Measurements from ENCODE around the gene ARF3. TPM values are rescaled to one million over a fixed set of nuclear protein-coding genes. Genes with fewer than 3 reads are reported as not detected.
A peak's percentile ranks its signal among the peaks of the same experiment; 100 is the strongest.

ARF3 gene
- 67.7 TPM for total RNA-seq

DNA sequence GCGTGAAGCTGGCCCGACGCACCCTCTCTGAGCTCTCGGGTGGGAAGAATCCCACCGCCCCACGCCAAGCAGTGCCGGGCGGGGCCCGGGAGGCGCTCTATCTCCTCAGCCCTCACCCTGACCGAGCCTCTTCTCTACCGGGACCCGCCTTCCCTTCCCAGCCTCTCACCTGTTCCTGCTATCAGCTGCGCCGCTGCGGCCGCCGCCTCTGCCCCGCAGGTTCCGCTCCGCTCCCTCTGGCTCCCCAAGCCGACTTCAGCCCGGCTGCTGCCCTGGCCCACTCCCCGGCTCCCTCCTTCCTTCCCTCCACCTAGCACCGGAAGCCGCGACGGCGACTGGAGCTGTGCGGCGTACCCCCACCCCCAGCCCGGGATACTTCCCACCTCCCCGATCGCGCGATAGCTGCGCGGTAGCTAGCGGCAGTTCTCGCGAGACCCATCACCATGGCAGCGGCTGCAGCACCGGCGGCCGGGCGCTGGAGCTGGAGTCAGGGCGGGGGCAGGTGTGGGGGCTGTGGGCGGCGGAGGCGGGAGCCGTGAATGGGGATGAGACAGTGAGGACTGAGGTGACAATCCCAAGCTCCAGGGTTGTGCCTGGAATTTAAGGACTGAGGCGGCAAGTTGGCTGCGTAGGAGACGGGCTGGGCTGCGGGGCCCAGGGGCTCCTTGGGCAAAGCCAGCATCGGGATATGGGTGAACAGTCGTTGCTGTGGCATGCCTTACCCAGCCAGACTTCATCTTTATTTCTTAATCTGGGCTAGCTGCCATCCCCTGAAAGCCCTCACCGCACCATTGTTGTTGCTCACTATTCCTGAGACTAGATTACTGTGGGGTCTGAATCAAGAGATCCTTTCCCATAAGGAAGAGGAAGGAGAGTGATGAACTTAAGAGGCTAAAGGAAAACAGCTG lies at the start of gene ARF3:
Gene ARF3 (minus strand): TSS at position 347 of the 908 bp plus-strand sequence. CDS start 16,392 bp downstream, outside the sequence.
- peak; percentile 86 to 96 for DNase-seq (ENCODE audit: low spot score in 2 of 2)
- FAIRE-seq = no peak

DNA sequence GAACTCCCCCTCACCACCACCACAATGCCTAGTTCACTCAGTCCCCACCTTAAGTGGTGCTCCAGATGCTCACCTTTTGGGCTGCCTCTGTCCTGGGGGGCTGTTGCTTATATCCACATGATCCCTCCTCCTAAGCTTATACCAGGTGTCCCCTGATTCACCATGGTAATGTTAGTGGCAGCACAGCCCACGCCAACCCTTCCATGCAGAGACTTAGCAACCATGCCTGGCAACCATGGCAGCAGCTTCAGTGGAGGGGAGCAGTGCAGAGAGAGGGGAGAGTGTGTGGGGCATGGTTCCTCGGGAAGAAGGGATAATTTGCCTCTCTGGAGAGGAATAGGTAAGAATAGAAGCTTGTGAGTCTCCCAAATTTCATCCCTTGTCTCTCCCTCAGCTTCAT lies 43.1 kb upstream of the ARF3 start:
- DNase-seq (ENCODE audit: low spot score in 2 of 2) = no peak
- FAIRE-seq = no peak

DNA sequence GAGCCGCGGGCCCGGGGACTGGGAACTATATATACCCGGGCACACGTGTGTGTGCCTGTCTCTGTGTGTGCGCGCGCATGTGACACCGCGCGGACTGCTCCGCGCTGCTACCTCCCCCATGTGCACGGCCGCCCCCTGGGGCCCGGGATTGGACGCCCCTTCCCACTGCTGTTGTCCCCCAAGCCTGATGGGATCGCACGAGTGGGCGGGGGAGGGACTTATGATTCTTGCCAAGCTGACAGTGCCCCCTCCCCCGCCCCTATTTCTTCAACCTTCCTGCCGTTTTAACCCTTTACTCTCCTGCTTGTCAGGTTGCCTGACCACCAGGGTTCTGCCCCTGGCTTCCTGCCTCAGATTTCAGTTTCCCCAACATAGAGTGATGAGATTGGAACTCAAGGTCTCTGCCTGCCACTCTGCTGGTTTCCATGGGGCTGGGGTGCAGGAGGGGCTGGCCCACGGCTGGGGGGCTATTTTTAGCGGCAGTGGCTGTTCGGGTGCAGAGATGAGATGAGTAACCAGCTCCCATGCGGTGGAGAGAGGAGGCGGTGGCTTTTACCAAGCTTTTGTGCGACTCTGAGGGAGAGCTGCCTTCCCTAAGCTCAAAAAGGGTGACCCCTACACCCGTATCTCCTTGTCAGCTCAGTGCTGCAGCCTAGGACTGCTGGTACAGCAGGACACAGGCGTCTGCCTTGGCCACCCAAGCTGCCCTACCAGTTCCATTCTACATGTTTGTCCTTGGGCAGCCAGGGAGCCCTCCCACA lies 42.3 kb upstream of the ARF3 start, which contains the start of gene DDN:
Gene DDN (minus strand): TSS at position 5 of the 761 bp plus-strand sequence. CDS start 88 bp downstream, outside the sequence.
- no peak for FAIRE-seq

DNA sequence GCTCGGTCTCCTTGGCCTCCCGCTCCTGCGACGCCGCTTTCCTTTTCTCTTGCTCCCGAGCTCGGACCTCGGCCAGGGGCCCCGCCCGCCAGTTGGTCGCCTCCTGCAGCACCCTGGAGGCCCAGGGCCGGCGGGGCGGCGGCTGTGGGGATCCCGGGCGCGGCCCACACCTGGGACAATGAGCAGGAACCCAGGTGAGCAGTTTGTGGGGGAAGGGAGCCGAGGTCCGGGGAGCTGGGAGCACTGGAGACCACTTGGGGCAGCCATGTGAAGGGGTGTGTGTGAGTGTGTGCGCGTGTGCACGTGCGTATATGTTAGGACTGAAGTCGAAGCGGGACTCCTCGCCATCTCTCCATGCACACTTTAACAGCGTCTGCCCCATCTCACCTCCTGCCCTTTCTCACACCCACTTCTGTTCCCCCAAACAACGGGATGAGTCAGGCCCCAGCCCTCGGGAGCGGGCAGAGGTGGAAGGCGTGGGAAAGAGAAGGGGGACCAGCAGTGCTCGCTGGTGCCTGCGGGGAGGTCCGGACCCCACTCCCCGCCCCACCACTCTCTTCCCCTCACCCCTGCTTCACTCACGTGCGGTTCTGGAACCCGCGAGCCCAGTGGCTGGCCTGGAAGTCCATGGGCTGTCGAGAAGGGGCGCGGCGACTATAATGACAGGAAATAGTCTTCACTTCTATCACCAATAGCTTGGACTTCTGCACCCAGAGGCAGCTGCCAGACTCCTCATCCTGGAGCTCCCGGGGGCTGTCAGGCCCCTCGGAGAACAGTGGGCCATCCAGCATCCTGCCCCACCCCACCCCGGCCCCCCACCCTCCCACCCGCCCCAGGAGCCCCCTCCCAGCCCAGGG lies 41.4 kb upstream of the ARF3 start:
- DNase-seq (ENCODE audit: low spot score in 2 of 2) (no peak), FAIRE-seq (no peak)

More for the DNA sequence above, 42.3 kb upstream of the ARF3 start, which contains the start of gene DDN:
- DNase-seq (ENCODE audit: low spot score in 2 of 2) = no peak

DNA sequence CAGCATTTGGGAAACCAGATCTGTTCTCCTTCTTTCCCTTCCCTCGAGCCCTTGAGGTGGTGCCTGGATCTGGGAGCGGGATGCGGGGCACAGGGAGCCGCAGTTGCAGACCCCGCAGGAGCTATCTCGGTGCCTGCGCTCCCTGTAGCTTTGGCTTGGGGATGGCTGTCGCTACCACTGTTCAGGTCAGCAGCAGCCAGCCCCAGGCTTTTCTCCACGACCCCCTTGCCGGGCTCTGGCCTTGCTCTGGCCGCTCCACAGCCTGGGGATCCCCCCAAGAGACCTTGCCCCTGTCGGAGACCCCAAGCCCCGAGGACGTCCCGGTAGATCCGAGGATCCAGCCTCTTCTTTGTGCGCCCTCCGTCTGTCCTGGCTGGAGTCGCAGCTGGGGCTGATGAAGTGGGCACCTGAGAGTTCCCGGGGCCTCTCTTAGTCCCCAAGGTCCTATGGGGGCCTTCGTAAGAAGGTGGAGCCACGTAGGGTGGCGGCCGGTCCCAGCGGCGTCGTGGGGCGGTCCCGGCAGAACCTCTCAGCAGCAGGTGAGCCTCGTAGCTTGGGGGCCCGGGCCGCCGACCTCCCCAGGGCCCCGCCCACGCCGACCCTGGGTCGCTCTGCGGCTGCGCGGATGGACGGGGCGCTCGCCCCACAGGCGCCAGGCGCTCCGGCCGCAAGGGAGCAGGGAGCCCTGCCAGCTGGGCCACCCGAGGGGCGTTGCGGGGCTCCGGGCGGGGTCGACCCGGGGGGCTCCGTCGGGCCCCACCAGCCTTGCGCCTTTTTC lies 40.6 kb upstream of the ARF3 start:
- no peak for FAIRE-seq
- DNase-seq (ENCODE audit: low spot score in 2 of 2) = no peak

DNA sequence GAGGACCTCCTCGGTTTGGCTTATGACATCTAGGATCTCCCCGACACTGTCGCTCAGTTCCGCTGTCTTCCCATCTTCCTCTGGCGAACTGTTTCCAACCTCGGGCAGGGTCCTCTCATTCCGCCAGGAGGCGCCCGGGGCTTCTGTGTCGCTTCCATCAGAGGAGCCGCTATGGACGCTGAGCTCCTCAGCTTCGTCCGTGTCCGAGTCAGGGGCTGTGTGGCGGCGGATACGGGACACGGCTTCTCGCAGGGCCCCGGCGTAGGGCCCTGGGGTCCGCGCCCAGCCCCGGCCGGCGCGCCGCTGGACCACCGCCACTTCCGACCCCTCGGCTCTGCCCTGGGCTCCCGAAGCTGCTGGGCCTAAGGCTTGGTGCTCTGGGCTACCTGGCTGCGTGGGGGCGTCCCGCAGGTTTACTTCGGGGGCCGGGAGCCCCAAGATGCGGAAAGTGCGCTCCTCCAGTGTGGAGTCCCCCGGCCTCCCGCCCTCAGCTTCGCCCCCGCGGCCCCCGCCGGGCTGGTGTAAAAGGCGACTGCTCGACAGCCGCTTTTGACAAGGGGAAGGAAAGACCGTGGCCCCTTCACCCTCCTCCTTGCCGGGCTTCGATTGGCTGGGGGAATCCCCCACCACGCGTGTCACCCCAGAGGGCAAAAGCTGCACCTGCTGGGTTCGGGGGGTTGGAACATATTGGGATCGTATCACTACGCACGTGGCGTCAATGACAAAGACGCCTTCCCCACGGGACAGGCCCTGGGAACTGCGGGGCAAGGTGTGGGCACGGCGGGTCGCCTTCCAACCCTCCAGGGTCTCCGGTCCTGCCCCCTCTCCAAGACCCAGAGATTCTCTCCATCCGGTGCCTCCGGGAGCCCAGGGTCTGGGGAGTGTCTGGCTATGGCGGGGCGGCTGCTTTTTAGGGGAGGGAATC lies 39.8 kb upstream of the ARF3 start:
- DNase-seq (ENCODE audit: low spot score in 2 of 2) (peak; percentile 82 to 84), FAIRE-seq (no peak)

DNA sequence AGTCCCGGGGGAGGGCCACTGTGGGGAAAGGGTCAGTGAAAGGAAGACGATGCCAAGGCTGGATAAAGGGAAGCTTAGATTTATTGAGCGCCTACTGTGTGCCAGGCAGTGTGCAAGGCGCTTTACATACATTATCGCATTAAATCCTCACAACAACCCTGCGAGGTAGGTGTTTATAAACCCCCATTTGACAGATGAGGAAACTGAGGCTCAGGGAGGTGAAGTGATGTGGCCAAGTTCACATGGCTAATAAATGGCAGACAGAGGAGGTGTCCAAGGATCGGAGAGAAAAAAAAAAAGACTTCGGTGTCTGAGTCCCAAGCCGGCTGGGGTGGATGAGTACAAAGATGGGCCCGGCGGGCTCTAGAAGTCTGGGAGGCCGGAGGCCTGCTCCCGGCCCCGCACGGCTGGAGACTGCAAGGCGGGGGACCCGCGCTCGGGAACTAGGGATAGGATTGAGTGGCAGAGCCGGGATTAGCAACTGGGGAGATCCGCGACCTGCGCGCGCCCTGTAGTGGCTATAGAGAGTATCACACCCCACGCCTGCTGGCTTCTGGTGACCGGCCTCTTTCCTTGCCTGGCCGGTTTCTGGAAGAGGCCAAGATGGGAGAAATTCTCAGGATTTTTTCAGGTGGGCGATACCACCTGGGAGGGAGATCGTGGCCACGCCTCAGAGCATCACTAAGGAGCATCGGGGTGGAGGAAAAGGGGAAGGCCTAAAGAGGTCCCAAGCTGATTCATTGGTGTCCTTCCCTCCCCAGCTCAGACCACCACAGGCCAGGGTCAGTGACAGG lies 38.0 kb upstream of the ARF3 start:
- DNase-seq (ENCODE audit: low spot score in 2 of 2) (peak; percentile 90 to 96), FAIRE-seq (no peak)

DNA sequence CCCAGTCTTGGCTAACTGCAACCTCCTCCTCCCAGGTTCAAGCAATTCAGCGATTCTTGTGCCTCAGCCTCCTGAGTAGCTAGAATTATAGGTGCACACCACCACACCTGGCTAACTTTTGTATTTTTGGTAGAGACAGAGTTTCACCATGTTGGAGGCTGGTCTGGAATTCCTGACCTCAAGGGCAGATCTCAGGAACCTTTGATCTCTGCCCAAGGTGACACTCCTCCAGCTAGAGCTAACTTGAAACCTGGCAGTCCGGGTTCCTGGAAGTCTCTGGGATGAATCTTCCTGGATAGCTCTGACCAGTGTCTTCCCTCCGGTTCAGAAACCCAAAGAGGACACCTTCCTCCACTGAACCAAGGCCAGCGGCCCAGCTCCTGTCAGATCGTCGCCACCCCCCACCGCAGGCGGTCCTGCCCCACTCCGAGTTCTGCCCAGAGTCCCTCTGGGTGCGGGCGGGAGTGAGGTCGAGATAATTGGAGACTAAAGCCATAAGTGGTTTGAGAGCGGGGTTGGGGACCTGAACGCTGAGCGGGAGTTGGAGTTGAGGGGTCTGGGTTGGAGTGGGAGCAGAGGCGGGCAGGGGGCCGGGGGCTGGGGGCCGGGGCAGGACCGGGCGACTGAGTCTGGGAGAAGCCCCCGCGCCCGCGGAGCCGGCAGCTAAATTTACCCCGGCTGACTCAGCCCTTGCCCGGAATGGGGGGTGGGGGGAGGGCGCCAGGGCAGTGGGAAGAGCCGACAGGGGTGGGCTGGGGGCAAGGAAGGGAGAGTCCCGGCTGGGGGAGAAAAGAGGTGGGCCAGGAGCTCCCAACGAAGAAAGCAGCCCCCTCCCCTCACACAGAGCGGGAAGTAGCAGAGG lies 37.2 kb upstream of the ARF3 start:
- no peak for FAIRE-seq
- peak in 1 of 2 donors; percentile 33 for DNase-seq (ENCODE audit: low spot score in 2 of 2)

DNA sequence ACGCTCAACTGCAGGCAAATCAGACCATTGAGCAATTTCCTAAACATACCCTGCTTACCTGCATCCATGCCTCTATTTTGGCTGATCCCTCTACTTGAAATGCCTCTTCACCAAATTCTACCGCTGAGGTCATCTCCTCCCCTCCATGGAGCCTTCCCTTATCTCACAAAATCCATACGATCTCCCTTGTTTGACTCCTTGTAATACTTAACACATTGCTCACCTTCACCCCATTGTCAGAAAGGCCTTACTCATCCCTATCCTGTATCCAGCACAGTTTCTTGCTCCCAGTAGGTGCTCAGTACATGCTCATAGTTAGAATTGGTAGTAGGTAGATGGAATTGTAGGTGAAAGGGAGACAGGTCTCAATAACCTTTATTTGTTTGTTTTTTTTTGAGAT lies 36.5 kb upstream of the ARF3 start:
- FAIRE-seq = no peak

DNA sequence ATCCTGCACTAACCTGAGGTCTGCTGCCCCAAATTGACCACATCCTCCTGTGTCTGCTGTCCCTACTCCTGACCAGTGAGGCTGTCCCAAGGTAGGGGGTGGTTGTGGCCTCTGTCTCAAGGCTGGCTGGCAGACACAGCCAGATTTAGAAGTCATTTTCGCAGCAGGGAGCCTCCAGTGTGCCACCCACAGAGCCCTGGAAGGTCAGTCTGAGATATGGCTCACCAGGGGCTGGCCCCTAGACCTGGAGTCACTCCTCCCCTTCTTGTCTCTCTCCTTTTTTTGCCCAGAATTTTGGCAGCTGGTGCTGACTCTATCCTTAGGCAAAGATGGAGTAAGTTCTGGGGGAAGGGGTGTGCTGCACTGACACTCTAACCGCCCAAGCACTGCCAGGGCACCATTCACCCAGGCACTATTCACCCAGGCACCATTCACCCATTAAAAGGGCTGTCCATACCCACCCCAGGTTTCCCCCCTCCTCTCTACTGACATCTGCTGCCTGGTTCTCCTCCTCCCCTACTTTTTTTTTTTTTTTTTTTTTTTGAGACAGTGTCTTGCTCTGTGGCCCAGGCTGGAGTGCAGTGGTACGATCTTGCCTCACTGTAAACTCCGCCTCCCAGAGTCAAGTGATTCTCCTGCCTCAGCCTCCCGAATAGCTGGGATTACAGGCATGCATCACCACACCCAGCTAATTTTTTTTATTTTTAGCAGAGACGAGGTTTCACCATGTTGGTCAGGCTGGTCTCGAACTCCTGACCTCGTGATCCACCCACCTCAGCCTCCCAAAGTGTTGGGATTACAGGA lies 34.2 kb upstream of the ARF3 start:
- DNase-seq (ENCODE audit: low spot score in 2 of 2) = no peak
- FAIRE-seq = no peak

More for the DNA sequence above, 36.5 kb upstream of the ARF3 start:
- no peak for DNase-seq (ENCODE audit: low spot score in 2 of 2)

DNA sequence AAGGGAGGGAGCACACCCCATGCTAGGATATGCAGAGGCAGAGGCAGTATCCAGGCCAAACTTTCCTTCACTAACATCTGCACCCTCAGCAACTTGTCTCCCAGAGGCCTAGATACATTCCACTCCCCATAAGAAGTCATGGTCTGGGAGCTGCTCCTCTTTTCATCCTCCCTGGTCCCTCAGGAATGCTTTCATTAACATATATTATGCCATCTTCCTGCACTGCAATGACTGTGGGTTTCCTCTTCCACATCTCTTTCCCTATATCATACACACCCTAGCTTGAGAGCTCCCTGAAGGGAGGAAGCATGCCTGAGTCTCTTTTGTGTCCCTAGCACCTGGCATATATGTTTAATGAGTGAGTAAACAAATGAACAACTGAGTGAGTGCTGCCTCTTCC lies 33.3 kb upstream of the ARF3 start:
- FAIRE-seq (no peak), DNase-seq (ENCODE audit: low spot score in 2 of 2) (no peak)

DNA sequence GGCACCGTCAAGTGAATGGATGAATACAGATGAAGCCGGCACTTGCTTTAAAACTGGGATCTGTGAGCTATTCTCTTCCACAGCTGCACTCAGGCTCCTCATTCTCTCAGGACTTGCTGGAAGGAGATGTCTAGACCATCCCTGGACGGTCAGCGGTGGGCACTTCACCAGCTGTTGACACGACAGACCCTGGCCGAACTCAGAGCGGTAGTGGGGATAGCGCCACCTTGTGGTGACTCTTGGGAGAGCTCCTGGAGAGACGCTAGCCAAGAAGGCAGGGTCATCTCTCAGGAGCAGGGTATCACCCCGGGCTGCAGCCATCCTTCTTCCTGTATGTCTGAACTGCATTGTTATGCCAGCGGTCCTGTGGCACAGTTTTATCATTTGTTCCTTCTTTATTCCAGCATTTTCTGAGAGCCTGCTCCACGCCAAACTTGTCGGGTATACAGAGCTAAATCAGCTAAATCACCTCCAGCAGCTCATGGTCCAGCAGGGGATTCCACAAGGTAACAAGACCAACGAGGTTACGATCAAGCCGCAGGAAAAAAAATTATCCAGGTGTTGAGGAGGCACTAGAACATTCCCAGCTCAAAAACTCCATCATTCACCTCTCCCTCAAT lies 30.9 kb upstream of the ARF3 start:
- FAIRE-seq (no peak), DNase-seq (ENCODE audit: low spot score in 2 of 2) (peak in 1 of 2 donors; percentile 56)

DNA sequence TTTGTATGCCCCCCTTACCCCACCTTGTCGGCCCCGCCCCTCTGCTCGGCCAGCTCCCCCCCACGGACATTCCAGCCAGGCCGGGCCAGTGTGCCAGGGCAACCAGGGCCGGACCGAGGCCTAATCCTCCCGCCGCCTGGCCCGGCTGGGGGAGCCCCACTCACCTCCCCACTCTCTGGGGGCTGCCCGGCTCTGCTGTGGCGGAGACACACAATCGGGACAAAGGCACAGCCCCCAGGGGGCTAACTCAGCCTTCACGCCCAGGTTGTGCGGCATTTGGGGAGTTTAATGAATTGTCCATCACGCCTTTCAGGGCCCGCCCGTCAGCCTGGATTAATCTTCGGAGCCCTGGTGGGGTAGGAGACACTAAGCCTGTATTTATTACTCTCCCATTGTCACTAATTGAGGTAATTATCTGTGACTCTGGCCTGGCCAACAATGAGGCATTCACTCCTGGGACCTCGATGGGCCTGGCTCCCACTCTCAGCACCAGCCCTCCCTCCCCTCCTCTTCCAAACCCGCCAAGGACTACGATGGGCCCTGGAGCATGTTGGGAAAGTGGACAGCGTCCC lies 29.5 kb upstream of the ARF3 start:
- DNase-seq (ENCODE audit: low spot score in 2 of 2) (no peak), FAIRE-seq (no peak)

DNA sequence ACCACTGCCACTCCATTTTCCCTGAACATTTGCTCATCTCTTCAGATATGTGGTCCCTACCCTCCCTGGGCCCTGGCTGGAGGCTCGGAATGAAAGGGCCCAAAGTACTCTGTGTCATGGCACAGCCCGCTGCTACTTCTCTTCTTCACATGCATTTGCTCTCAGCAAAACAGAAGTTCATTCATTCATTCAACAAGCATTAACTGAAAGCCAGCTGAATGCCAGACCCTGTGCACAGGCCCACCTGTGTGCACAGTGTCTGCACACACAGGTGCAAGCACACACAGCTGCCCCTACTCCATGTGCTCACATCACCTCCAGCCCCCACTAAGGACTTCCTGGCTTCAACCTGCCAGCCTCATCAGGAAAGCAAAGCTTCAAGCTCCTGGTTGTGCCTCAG lies 28.6 kb upstream of the ARF3 start:
- DNase-seq (ENCODE audit: low spot score in 2 of 2) (no peak), FAIRE-seq (no peak)

DNA sequence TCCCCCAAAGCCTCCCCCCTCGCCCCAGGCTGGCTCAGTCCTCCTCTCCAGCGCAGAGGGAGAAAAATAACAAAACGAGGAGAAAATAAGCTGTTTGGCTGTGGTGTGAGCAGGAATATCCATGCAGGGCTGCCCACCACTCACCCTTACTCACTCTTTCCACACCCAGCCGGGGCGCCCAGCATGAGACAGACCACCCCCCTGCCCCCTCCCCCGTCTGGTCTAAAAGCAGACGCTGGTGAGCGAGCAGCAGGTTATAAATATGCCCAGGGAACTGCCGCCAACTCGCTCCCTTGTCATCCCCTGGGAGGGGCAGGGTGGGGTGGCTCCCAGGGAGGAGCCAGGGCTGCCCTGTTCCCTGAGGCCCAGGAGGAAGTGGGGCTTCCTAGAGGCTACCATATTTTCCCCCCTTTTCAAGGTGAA lies 28.2 kb upstream of the ARF3 start:
- no peak for FAIRE-seq
- peak in 1 of 2 donors; percentile 23 for DNase-seq (ENCODE audit: low spot score in 2 of 2)
